H1 (cell line): ENCODE data around the gene PRSS3.

ENCODE experiments used
- ATF3 ChIP-seq: IDR thresholded peaks from 2 replicates; pipeline ENCODE4 v1.6.1; 2011; ENCODE audit warnings: low read depth, mild to moderate bottlenecking, low read length; ENCODE audit not compliant: insufficient read depth
- BCL11A ChIP-seq, 2 experiments: IDR thresholded peaks; one replicate each; pipeline ENCODE4 v1.6.1; 2011; ENCODE audit warnings: low read depth in 2 of 2, low read length in 2 of 2, mild to moderate bottlenecking in 2 of 2
- CEBPB ChIP-seq: IDR thresholded peaks from 2 replicates; pipeline ENCODE4 v1.6.1; 2012; ENCODE audit warnings: low read depth, low read length
- CHD2 ChIP-seq: IDR thresholded peaks from 2 replicates; pipeline ENCODE4 v1.6.1; 2012; ENCODE audit warnings: low read length, improper control_type of control experiment
- CTCF ChIP-seq, 3 experiments: IDR thresholded peaks; 1 replicate in 2 of 3; 2 replicates in 1 of 3; pipeline versions ENCODE4 v1.5.1 to v1.6.1; 2011; ENCODE audit warnings: low read length in 3 of 3, mild to moderate bottlenecking in 3 of 3, inconsistent platforms in 2 of 3, low read depth in 1 of 3, moderate library complexity in 1 of 3; ENCODE audit not compliant: insufficient read depth in 1 of 3; ENCODE audit errors: control extremely low read depth in 1 of 3
- MAFK ChIP-seq: IDR thresholded peaks from 2 replicates; pipeline ENCODE4 v1.6.1; 2012; ENCODE audit warnings: low read depth, mild to moderate bottlenecking, improper control_type of control experiment, low read length
- POLR2A ChIP-seq, 2 experiments: IDR thresholded peaks; 1 replicate in 1 of 2; 2 replicates in 1 of 2; pipeline ENCODE4 v1.6.1; 2011; ENCODE audit warnings: low read depth in 2 of 2, low read length in 2 of 2, mild to moderate bottlenecking in 2 of 2; ENCODE audit errors: control extremely low read depth in 1 of 2

GRCh38 chr9:33846231-33846630, 50.9 kb downstream of the PRSS3 start:
- TF ChIP-seq CTCF (IDR thresholded peaks at IDR 0.05; ENCODE audit: control extremely low read depth in 1 of 3, insufficient read depth in 1 of 3, low read depth in 1 of 3, low read length in 3 of 3) (no peak), BCL11A (IDR thresholded peaks at IDR 0.05; ENCODE audit: low read depth in 2 of 2, low read length in 2 of 2) (no peak), POLR2A (IDR thresholded peaks at IDR 0.05; ENCODE audit: control extremely low read depth in 1 of 2, low read depth in 2 of 2, low read length in 2 of 2) (no peak), MAFK (no peak), ATF3 (no peak), CEBPB (no peak), CHD2 (no peak)
